HG02759 (cell line): ENCODE data around the gene THUMPD1.
"Not testable (repeated sequence)": the region's sequence is repeated elsewhere in the genome, so short reads cannot be mapped to it uniquely, and the experiment has no call there.

Source experiments
- ATAC-seq: cut with Tn5 transposase; IDR thresholded peaks from one replicate; pipeline ENCODE4 v1.9.1; 2021; ENCODE audit warnings: mild to moderate bottlenecking, moderate library complexity; ENCODE audit not compliant: unreplicated experiment

The THUMPD1 gene, protein sequence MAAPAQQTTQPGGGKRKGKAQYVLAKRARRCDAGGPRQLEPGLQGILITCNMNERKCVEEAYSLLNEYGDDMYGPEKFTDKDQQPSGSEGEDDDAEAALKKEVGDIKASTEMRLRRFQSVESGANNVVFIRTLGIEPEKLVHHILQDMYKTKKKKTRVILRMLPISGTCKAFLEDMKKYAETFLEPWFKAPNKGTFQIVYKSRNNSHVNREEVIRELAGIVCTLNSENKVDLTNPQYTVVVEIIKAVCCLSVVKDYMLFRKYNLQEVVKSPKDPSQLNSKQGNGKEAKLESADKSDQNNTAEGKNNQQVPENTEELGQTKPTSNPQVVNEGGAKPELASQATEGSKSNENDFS

DNA sequence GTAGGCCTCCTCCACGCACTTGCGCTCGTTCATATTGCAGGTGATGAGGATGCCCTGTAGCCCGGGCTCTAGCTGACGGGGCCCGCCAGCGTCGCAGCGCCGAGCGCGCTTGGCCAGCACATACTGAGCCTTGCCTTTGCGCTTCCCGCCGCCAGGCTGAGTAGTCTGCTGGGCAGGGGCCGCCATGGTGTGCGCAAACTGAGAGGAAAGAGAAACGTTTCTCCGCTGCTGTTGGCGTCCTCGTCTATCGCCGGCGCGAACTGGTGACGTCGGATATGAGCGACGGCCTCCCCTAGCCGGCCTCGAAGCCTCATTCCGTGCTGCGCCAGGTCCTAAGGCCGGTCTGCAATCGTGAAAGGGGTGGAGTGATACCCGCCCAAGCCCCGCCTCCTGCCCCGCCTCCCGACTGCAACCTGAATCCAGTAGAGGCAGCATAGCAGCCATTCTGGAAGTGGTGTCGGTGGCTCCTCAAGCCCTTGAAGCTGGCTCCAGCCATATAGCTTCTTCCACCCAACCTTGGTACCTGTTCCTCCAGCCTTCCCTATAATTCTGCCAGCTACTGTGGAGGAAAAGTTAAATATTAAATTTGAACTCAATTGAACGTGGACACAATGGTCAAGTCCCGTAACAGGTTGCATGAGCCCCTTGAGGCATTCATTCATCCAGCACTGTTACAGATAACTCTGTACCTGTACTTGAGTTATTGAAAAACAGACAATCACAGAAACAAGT, at the start of gene THUMPD1:
TSS of gene THUMPD1 (minus strand) at position 265 of the 732 bp plus-strand sequence. CDS start at position 186, 79 bp downstream.
- ATAC-seq = peak; percentile 83

DNA sequence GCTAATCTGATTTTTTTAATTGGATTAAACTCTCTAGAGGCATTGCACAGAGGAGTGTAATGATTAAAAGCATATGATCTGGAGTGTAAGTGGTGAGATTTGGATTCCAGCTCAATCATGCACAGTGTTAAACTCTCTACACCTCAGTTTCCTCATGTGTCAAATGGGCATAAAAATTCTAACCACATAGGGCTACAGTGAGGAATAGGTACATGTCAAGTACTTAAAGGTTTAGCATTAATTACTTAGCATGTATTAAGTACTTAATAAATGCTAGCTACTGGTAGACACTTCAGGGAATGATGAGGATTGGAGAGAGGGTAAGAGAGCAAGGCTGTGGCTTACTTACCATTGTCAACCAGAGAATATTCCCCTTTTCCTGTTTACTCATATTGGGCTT, 47.5 kb upstream of the THUMPD1 start:
- ATAC-seq = no peak

DNA sequence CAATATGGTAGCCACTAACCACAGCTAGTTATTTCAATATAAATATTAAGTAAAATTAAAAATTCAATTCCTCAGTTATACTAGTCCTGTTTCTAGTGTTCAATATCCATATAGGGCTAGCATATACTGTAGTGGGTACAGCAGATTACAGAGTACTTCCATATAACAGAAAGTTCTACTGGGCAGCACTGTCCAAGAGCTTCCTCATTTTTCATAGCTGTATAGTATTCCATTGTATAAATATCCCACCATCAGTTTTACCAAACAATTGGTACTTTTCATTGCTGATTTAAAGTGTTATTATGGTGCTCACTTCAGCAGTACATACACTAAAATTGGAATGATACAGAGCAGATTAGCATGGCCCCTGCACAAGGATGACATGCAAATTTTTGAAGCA, 42.6 kb upstream of the THUMPD1 start:
- ATAC-seq = no peak

DNA sequence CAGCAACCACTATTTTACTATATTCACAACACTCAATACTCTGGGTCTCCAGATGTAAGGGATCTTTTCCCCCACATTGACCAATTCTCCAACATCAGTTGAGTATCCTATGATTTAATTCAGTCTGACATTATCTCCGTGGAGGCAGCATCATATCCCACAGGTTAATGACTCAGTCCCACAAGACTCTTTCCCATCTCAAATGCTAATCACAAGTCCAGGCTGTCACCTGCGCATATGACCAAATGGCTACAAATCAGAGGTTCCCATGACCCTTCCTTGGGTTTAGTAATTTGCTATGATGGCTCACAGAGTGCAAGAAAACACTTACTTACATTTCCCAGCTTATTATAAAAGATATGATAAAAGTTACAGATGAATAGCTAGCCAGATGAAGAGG, 40.9 kb upstream of the THUMPD1 start:
- no peak for ATAC-seq

DNA sequence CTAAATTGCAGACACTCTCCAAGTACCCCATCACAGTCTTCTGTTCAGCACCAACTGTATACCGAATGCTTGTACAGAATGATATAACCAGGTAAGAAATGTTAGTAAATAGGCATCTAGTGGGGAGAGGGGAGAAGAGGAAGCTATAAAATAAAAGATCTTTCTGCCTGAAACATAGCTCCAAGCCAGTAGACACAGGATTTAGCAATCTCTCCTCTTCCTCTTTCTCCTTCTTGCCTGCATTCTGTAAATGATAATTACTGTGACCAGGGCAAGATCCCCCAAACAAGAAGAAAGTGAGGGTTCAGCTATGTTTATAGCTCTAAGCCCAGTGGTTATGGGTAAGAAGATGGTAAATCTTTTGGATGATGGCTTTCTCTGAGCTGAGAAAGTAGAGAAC, 40.1 kb upstream of the THUMPD1 start:
- ATAC-seq = no peak

DNA sequence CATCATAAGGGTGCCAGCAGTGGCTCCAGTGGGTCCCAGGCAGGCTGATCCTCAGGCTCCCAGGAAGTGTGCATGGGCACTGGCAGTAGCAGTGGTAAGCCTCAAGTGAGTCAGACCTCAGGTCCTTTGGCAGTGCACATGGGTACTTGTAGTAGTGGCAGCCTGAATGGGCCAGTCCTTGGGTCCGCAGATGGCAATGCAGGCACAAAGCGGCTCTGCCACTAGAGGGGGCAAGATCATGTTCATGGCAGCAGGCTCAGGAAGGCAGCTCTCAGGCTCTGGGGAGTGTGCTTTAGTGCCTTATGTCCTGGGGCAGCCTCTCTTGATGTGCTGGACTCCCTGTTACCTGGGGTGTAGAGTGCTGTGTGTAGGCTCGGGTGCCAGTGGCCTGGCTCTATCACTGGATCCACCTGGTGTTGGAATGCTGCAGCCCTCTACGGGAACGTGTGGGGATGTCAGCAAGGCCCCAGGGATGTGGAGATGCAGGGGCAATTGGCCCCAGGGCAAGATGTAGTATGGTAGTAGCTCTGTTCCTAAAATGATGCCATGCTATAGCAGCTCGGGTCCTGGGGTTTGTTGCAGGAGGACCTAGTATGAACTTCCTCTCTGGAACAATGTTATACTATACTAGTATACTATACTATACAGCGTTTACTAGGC, 33.2 kb upstream of the THUMPD1 start:
- ATAC-seq = no peak

DNA sequence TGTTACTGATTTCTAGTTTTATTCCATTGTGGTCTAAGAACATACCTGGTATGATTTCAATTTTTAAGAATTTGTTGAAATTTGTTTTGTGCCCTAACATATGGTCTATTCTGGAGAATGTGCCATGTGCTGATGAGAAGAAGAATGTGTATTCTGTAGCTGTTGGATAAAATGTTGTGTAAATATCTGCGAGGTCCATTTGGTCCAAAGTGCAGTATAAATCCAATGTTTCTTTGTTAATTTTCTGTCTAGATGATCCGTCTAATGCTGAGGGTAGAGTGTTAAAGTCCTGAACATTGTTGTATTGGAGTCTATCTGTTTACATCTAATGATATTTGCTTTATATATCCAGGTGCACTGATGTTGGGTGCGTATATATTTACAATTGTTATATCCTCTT, 32.1 kb upstream of the THUMPD1 start:
- no peak for ATAC-seq

DNA sequence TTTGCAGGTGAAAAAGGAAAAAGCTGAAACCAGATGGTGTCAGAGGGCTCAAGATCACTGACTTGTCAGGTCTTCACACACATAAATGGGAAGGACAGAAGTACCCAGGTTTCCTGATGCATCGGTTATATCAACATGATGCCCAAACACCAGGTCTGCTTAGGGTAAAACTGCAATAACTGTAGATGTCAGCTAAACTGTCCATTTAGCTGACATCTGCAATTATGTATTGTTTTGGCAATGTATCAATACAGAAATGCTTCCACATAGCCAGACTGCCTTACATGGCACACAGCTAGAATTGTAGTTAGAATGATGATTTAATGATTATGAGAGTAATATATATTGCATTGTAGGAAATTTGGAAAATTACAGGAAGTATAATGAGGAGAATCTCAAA, 27.2 kb upstream of the THUMPD1 start:
- no peak for ATAC-seq

DNA sequence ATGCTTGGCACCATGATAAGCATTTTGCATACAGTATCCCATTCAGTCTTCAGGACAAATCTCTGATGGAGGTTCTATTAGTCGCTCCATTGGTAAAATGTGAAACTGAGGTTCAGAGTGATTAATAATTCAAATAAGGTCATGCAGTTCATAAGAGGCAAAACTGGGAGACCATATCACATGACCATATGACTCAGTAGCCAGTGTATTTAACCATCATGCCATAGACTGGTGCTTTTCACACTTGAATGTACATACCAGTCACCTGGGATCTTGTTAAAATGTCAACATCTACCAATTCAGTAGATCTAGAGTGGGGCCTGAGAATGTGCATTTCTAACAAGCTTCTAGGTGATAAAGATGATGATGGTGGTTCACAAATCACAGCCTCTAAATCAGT, 26.5 kb upstream of the THUMPD1 start:
- ATAC-seq = no peak

DNA sequence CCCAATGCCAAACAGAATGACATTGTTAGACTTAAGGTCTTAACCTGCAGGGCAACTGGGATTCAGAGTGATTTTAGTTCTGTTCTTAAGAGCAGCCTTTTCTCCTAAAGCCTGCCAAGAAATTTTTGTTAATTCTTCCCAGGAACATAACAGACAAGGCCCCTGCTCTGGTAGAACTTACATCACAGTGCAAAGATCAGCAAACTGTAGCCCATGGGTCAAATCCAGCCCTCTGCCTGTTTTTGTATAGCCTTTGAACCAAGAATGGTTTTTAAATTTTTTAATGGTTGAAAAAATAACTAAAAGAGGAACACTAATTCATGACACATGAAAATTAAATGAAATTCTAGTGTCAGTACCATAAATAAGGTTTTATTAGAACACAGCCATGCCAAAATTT, 26.0 kb upstream of the THUMPD1 start:
- no peak for ATAC-seq

DNA sequence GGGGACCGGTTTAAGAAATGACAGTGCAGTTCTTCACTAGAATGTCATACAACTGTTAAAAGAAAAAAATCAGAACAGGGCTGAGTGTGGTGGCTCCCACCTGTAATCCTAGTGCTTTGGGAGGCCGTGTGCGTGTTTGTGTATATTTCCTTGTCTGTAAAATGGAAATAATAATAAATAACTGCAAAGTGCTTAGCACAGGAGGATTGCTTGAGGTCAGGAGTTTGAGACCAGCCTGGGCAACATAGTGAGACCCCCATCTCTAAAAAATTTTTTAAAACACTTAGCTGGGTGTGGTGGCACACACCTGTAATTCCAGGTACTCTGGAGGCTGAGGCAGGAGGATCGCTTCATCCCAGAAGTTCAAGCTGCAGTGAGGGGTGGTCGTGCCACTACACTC, 24.7 kb upstream of the THUMPD1 start:
- ATAC-seq = no peak

DNA sequence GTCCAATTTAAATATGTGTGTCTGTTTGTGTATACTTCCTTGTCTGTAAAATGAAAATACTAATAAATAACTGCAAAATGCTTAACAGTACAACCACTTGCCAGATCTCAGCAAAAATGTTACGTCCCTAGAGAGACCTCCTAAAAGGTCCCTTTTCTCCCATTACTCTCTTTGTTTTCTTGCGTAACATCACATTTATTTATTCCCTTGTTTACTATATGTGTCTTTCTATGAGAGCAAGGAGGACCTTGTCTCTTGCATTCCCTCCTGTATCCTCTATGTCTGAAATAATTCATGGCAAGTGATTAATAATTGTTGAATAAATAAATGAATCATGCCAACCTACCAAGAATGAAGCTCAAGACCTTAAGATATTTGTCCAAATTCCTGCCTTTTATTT, 24.1 kb upstream of the THUMPD1 start:
- no peak for ATAC-seq

DNA sequence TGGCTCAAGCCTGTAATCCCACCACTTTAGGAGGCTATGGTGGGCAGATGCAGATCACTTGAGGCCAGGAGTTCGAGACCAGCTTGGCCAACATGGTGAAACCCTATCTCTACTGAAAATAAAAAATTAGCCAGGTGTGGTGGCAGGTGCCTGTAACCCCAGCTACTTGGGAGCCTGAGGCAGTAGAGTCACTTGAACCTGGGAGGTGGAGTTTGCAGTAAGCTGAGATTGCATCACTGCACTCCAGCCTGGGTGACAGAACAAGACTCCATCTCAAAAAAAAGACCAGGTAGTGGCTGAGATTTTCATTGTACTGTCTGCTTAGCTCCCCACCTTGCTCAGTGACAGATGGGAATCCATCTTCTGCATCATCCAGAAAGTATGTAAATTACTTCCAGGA, 22.8 kb upstream of the THUMPD1 start:
- not testable (repeated sequence) for ATAC-seq

DNA sequence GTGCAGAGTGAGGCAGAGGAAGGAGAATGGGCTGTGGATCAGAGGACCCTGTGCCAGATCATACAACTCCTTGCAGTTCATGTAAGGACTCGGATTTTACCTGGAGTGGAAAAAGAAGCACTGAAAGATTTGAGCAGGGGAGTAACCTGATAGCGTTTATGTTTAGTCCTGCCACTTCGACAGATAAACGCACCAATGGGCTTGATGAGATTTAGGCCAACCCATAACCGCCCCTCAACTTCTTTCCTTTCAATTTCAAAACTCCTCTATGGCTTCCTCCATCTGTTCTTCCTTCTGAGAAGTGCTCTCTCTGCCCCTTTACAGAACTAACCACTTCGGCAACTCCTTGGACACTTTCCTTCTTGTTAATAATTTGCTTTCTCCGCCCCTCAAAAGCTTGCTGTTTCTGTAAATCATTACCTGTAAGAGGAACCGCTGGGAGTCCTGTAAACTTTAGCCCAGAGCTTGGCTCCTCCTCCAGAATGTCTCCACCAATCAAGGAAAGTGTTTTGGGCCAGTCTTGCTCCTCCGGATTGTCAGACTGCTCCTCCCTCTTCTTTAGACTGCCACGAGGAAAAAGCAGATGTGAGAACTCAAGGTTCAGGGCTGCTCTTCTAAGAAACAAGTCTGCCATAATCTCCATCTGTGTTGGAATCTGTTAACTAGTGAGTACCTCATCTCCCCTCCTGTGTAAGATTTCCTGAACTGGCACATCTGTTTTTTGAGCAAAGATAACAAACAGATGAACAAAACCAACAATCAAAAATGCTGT, 22.0 kb upstream of the THUMPD1 start, which contains the start of gene ACSM3:
TSS of gene ACSM3 (plus strand) at position 554 of the 772 bp plus-strand sequence. CDS start 6,021 bp downstream, outside the sequence.
- ATAC-seq = peak; percentile 99

DNA sequence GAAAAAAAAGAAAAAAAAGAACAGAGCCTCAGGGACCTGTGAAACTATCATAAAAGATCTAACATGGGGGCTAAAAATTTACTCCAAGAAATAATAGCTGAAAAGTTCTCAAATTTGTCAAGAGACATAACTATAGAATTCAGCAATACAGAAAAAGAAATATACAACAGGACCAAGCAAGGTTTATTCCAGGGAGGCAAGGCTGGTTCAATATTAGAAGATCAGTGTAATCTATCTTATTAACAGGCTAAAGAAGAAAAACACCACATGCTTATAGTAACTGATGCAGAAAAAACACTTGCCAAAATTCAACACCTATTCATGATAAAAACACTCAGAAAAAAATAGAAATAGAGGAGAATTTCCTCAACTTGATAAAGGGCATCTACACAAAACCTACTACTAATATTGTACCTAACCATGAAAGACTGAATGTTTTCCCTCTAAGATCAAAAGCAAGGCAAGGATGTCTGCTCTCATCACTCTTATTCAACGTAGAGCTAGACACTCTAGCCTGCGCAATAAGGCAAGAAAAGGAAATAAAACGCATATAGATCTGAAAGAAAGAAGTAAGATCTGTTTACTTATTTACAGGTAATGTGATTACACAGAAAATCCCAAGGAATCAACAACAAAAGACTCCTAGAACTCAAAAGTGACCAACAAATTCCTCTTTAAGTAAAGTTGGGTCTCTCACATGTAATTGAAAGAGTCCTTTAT, 20.9 kb upstream of the THUMPD1 start:
- ATAC-seq = no peak

DNA sequence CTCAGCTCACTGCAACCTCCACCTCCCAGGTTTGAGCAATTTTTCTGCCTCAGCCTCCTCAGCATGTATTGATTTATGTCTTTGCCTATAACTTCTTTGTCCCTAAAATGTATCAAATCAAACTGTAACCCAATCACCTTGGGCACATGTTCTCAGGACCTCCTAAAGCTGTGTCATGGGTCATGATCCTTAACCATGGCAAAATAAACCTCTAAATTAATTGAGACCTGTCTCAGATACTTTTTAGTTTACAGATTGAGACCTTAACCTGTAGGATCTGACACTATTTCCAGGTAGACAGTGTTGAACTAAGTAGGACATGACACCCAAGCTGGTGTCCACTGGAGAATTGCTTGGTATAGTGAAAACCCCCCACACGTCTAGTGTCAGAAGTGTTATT, 19.6 kb upstream of the THUMPD1 start:
- ATAC-seq = no peak

DNA sequence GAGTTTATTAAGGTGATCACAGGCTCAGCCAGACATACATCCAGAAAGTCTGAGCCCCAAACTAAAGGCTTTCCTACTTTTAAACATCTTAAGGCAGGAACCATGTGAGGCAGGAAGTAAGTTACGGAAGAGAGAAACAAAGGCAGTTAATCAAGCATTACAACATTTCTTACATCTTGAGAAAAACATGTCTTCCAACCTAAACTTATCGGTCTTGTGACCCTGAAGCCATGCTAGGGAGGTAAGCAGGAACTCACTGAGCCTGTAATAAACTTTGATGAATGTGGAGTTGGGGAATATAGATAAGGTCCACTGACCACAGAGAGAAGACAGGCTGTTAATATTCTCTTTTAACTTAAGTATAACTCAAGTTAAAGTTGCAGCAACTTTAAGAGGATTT, 18.7 kb upstream of the THUMPD1 start:
- no peak for ATAC-seq

DNA sequence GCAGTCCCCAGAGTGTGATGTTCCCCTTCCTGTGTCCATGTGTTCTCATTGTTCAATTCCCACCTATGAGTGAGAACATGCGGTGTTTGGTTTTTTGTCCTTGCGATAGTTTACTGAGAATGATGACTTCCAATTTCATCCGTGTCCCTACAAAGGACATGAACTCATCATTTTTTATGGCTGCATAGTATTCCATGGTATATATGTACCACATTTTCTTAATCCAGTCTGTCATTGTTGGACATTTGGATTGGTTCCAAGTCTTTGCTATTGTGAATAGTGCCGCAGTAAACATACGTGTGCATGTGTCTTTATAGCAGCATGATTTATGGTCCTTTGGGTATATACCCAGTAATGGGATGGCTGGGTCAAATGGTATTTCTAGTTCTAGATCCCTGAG, 14.2 kb upstream of the THUMPD1 start:
- not testable (repeated sequence) for ATAC-seq

DNA sequence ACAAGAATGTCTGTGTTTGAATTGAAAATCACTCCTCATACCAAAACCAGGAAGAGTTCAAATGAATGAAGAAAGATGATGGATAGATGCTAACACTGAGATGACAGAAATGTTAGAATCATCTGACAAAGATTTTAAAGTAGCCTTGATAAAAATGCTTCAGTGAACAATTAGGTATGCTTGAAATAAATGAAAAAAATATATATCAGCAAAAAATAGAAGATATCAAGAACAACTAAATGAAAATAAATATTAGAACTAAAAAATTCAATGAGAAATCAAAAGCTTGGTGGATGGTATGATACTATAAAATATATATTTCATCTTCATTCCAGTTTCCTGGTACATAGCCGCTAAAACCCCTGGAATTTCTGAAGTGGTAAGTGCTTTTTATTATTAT, 13.6 kb upstream of the THUMPD1 start:
- ATAC-seq = no peak

DNA sequence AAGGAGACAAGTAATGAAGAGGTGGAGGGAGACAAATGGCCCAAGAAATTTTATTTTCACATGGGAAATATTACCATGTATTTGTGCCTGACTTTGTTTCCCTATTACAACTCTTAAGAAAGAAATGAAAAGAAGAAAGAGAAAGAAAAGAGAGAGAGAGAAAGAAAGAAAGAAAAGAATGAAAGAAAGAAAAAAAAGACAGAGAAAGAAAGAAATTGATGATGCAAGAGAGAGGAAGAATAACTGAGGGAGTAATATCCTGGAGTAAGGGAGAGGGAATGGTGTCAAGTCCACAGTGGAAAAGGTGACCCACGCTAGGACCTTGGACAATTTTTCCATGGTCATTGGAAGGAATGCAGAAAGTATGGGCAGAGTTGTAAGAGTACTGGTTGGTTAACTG, 12.1 kb upstream of the THUMPD1 start:
- ATAC-seq = no peak
